DND-41 (cell line): ENCODE measurements around the gene CD81.
A peak's percentile ranks its signal among the peaks of the same experiment; 100 is the strongest.

Experiments used
- ATAC-seq: fragments of 200-7000 bp; cut with Tn5 transposase; 3 replicates; pipeline ENCODE4 v1.9.1; 2021; ENCODE audit warnings: low read depth; ENCODE audit not compliant: insufficient read depth
- DNase-seq: peaks from one replicate; pipeline ENCODE4 v3.0.0-alpha.2; 2020
- H2AFZ ChIP-seq: 2 replicates; pipeline ENCODE4 v1.6.0; 2012; ENCODE audit warnings: low read depth, low read length
- H3K27ac ChIP-seq: 2 replicates; pipeline ENCODE4 v1.5.1; 2012; ENCODE audit warnings: low read length, inconsistent platforms
- H3K27me3 ChIP-seq: fragments of 200-600 bp; sonication (generic); 2 replicates; pipeline ENCODE4 v1.6.0; 2012; ENCODE audit warnings: low read length, mild to moderate bottlenecking, inconsistent platforms; ENCODE audit not compliant: insufficient read depth, poor library complexity
- H3K36me3 ChIP-seq: 2 replicates; pipeline ENCODE4 v1.5.1; 2012; ENCODE audit warnings: low read length, inconsistent platforms; ENCODE audit not compliant: insufficient read depth
- H3K4me1 ChIP-seq: 2 replicates; pipeline ENCODE4 v1.5.1; 2012; ENCODE audit warnings: mild to moderate bottlenecking, low read length; ENCODE audit not compliant: insufficient read depth
- H3K4me2 ChIP-seq: 2 replicates; pipeline ENCODE4 v1.6.0; 2012; ENCODE audit warnings: mild to moderate bottlenecking, moderate library complexity, low read length, inconsistent platforms; ENCODE audit not compliant: insufficient read depth
- H3K4me3 ChIP-seq, 2 experiments: fragments of 200-600 bp in 1 of 2; shearing (Covaris generic) in 1 of 2; 2 replicates each; pipeline ENCODE4 v1.5.1; 2012 to 2016; ENCODE audit warnings: inconsistent platforms in 2 of 2, low read length in 2 of 2, mild to moderate bottlenecking in 2 of 2, low read depth in 1 of 2, moderate library complexity in 1 of 2
- H3K79me2 ChIP-seq: 2 replicates; pipeline ENCODE4 v1.6.0; 2012; ENCODE audit warnings: low read length, inconsistent platforms; ENCODE audit not compliant: insufficient read depth
- H3K9ac ChIP-seq: 2 replicates; pipeline ENCODE4 v1.6.0; 2012; ENCODE audit warnings: low read depth, mild to moderate bottlenecking, inconsistent platforms, low read length, moderate library complexity
- H3K9me3 ChIP-seq: 2 replicates; pipeline ENCODE4 v1.5.1; 2012; ENCODE audit warnings: low read length, moderate library complexity, mild to moderate bottlenecking, inconsistent platforms; ENCODE audit not compliant: insufficient read depth, severe bottlenecking
- H4K20me1 ChIP-seq: 2 replicates; pipeline ENCODE4 v1.6.0; 2012; ENCODE audit warnings: low read length; ENCODE audit not compliant: insufficient read depth
- CTCF ChIP-seq: IDR thresholded peaks from 2 replicates; pipeline ENCODE4 v1.5.1; 2012; ENCODE audit warnings: borderline replicate concordance, low read length, moderate library complexity, mild to moderate bottlenecking; ENCODE audit not compliant: poor library complexity, severe bottlenecking; ENCODE audit errors: extremely low read depth
- EZH2 ChIP-seq: IDR thresholded peaks from 3 replicates; pipeline ENCODE4 v1.6.1; 2012; ENCODE audit warnings: borderline replicate concordance, low read depth, mild to moderate bottlenecking, moderate library complexity, low read length, inconsistent platforms; ENCODE audit not compliant: severe bottlenecking

The CD81 gene

GRCh38 chr11:2400069-2400761, 23.1 kb downstream of the CD81 start, which contains the start of gene TSSC4:
TSSC4 (plus strand) TSS chr11:2400750; CDS start chr11:2402634, 1,884 bp downstream.
- peak; percentile 100 for DNase-seq
- peaks cover 43% of the 10 kb centered on the region for H4K20me1 ChIP-seq
- peaks cover 35% of the 10 kb centered on the region for H3K79me2 ChIP-seq
- ATAC-seq: peak; percentile 91
- peak within 1 kb of the TSS; percentile 93 for H3K4me2 ChIP-seq
- peak within 1 kb of the TSS; percentile 82 for H2AFZ ChIP-seq
- TF ChIP-seq CTCF (peak; percentile 99), EZH2 (no peak)
- no peaks in the 10 kb centered on the region for H3K9me3 ChIP-seq
- H3K9ac ChIP-seq: peak within 1 kb of the TSS; percentile 94
- H3K27ac ChIP-seq: peak within 1 kb of the TSS; percentile 96
- H3K4me3 ChIP-seq: peak within 1 kb of the TSS; percentile 98
- H3K36me3 ChIP-seq: peaks cover 69% of the 10 kb centered on the region
- H3K4me1 ChIP-seq: peaks cover 34% of the 10 kb centered on the region
- H3K27me3 ChIP-seq: no peaks in the 10 kb centered on the region

- H3K9ac ChIP-seq: peak overlapping the region; percentile 93
- H3K4me1 ChIP-seq: peaks cover 34% of the 10 kb centered on the region
- H3K4me2 ChIP-seq: peak overlapping the region; percentile 79
- ATAC-seq (no peak), DNase-seq (no peak)
- H3K4me3 ChIP-seq: peak overlapping the region; percentile 98
- H4K20me1 ChIP-seq: peaks cover 40% of the 10 kb centered on the region
- peaks cover 62% of the 10 kb centered on the region for H3K36me3 ChIP-seq
- H3K9me3 ChIP-seq: no peaks in the 10 kb centered on the region
- no peaks in the 10 kb centered on the region for H3K27me3 ChIP-seq
- peaks cover 35% of the 10 kb centered on the region for H3K79me2 ChIP-seq
- peak overlapping the region; percentile 90 for H3K27ac ChIP-seq
- H2AFZ ChIP-seq: peak overlapping the region; percentile 82
- TF ChIP-seq CTCF: no peak
- TF ChIP-seq EZH2: no peak
Observed at GRCh38 chr11:2400762-2401435, 23.8 kb downstream of the CD81 start.

GRCh38 chr11:2401436-2401984, 24.4 kb downstream of the CD81 start:
- Histone ChIP-seq H4K20me1 (peaks cover 40% of the 10 kb centered on the region), H2AFZ (no peak overlapping the region), H3K27ac (peak overlapping the region; percentile 90), H3K4me1 (peaks cover 34% of the 10 kb centered on the region), H3K4me2 (peak overlapping the region; percentile 79), H3K4me3 (peak overlapping the region; percentile 98), H3K36me3 (peaks cover 56% of the 10 kb centered on the region), H3K79me2 (peaks cover 35% of the 10 kb centered on the region), H3K27me3 (no peaks in the 10 kb centered on the region), H3K9ac (peak overlapping the region; percentile 93), H3K9me3 (no peaks in the 10 kb centered on the region)
- DNase-seq: no peak
- no peak for ATAC-seq
- no peak for TF ChIP-seq CTCF
- TF ChIP-seq EZH2: no peak
